Naive thymus-derived CD4-positive, alpha-beta T cell (primary cell): Measurements from ENCODE around the gene PIM1. TPM values are rescaled to one million over a fixed set of nuclear protein-coding genes. Genes with fewer than 3 reads are reported as not detected.
"Not testable (repeated sequence)": the region's sequence is repeated elsewhere in the genome, so short reads cannot be mapped to it uniquely, and the experiment has no call there.

Source experiments
- ATAC-seq: fragments of 150-1000 bp; cut with Tn5 transposase; 2 replicates; pipeline ENCODE4 v1.10.0; 2021; ENCODE audit warnings: mild to moderate bottlenecking, moderate library complexity
- CTCF ChIA-PET: fragments of 350-600 bp; sonication (Branson Sonifier 250); formaldehyde crosslinking; loops from one replicate; lab custom pipeline; 2021; ENCODE audit warnings: antibody characterized with exemption; lab: Charles Lee
- POLR2A ChIA-PET: fragments of 350-600 bp; sonication (Branson Sonifier 250); formaldehyde crosslinking; loops from one replicate; lab custom pipeline; 2021; ENCODE audit warnings: antibody characterized with exemption, inconsistent platforms; lab: Charles Lee
- DNase-seq, 9 donors: peaks; one replicate each; pipeline versions ENCODE4 v3.0.0 to v3.0.0-alpha.2; 2020 to 2022; ENCODE audit warnings: mixed read lengths in 1 of 9
- H3K27ac ChIP-seq: one replicate; pipeline ENCODE4 v1.7.0; 2013; ENCODE audit warnings: mild to moderate bottlenecking, low read depth, low read length, moderate library complexity
- H3K27me3 ChIP-seq, 2 donors: one replicate each; pipeline ENCODE4 v1.7.0; 2013; ENCODE audit warnings: low read length in 2 of 2, mild to moderate bottlenecking in 2 of 2, moderate library complexity in 2 of 2; ENCODE audit not compliant: control insufficient read depth in 2 of 2, insufficient read depth in 2 of 2
- H3K36me3 ChIP-seq, 3 experiments: 1 replicate in 2 of 3; 2 replicates in 1 of 3; pipeline ENCODE4 v1.7.0; 2013; ENCODE audit warnings: low read length in 3 of 3, mild to moderate bottlenecking in 3 of 3, moderate library complexity in 1 of 3; ENCODE audit not compliant: insufficient read depth in 3 of 3, control insufficient read depth in 2 of 3
- H3K4me1 ChIP-seq, 2 donors: one replicate each; pipeline ENCODE4 v1.7.0; 2013; ENCODE audit warnings: low read length in 2 of 2, mild to moderate bottlenecking in 2 of 2, moderate library complexity in 1 of 2; ENCODE audit not compliant: control insufficient read depth in 2 of 2, insufficient read depth in 2 of 2
- H3K4me3 ChIP-seq: 2 replicates; pipeline ENCODE4 v1.7.0; 2013; ENCODE audit warnings: mild to moderate bottlenecking, low read length
- H3K9me3 ChIP-seq, 3 experiments: 1 replicate in 2 of 3; 2 replicates in 1 of 3; pipeline ENCODE4 v1.7.0; 2013; ENCODE audit warnings: low read length in 3 of 3; ENCODE audit not compliant: control insufficient read depth in 2 of 3
- H3K27ac Mint-ChIP-seq, 9 donors: one replicate each; pipeline ENCODE4 v1.8.0; 2020 to 2022; ENCODE audit warnings: mixed read lengths in 9 of 9, mild to moderate bottlenecking in 8 of 9, moderate library complexity in 5 of 9, inconsistent platforms in 2 of 9
- H3K27me3 Mint-ChIP-seq, 5 donors: one replicate each; pipeline ENCODE4 v1.8.0; 2021 to 2022; ENCODE audit warnings: mixed read lengths in 5 of 5, mild to moderate bottlenecking in 1 of 5
- H3K36me3 Mint-ChIP-seq, 5 donors: one replicate each; pipeline ENCODE4 v1.8.0; 2020 to 2022; ENCODE audit warnings: mixed read lengths in 5 of 5, mild to moderate bottlenecking in 3 of 5, inconsistent platforms in 1 of 5
- H3K4me1 Mint-ChIP-seq, 7 donors: one replicate each; pipeline ENCODE4 v1.8.0; 2020 to 2022; ENCODE audit warnings: mixed read lengths in 7 of 7, mild to moderate bottlenecking in 3 of 7, inconsistent platforms in 1 of 7
- H3K4me3 Mint-ChIP-seq, 10 donors: one replicate each; pipeline ENCODE4 v1.8.0; 2020 to 2022; ENCODE audit warnings: mild to moderate bottlenecking in 10 of 10, mixed read lengths in 10 of 10, moderate library complexity in 6 of 10, inconsistent platforms in 2 of 10
- H3K9me3 Mint-ChIP-seq, 11 donors: one replicate each; pipeline ENCODE4 v1.8.0; 2020 to 2022; ENCODE audit warnings: mixed read lengths in 11 of 11, mild to moderate bottlenecking in 4 of 11, inconsistent platforms in 1 of 11, moderate library complexity in 1 of 11
- intact Hi-C, 2 donors: fragments of 100-400 bp; cut with micrococcal nuclease; formaldehyde crosslinking; loops; one replicate each; pipeline ENCODE4 v1.15.1; 2023
- polyA plus RNA-seq, 2 donors: library from polyadenylated mRNA; unstranded; fragments of 300-500 nt; fragmentation: Illumina TruSeq; gene quantifications; one replicate each; pipeline ENCODE4 v1.2.3, GENCODE V29; 2021
- total RNA-seq, 6 experiments: library from RNA in 5 of 6; stranded (reverse) in 5 of 6; gene quantifications; 1 replicate in 5 of 6; 2 replicates in 1 of 6; pipeline ENCODE4 v1.2.3 and lab custom pipeline; 2021 to 2026

Gene PIM1
- total and polyA plus RNA-seq, 7 experiments from 2014 or later, result 100 to 550 (median 244) TPM

DNA sequence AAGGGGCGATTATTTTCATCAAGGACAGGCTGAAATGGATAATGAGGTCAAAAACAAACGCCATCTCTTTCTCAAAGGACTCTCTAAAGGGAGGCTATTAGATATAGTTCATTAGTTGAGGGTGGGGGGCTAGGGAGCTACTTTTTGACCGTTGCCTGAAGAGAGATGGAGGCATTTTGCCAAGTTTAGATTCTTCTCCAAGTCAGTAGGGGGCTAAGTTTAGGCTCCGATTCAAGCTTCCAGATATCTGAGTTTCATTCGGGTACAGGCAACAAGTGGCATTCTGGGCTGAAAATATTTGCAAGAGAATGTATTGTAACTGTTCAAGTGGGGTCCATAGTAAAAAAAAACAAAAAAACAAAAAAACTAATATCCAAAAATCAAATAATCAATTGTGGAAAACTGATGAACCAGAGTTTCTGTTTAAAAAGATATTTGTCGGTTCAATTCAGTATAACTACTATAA is 43.4 kb upstream of the PIM1 start:
- no peak overlapping the region for H3K4me3 Mint-ChIP-seq
- CTCF ChIA-PET, result no interaction called here

DNA sequence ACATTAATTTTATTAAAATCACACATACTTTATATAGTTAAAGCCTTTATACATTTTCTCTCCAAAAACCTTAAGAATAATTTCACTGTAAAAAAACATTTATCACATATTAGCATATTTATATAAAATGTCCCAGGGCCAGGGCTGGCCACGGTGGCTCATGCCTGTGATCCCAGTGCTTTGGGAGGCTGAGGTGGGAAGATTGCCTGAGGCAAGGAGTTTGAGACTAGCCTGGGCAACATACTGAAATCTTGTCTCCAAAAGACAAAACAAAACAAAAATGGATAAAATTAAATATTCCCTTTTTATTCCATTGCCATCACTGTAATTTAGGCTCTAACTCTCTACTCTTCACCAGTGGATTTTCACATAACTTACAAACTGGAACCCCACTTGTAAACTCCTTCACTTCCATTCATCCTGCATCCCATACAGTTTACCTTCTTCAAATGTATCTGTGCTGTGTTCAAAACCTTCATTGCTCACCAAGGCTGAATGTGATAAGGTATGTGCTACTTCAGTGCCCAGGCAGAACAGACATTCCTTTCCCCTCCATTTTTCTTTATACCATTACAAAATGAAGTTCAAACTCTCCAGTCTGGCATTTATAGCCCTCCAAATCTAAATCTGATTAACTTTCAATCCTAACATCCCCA is 42.9 kb upstream of the PIM1 start:
- Histone ChIP-seq H3K36me3 (no peaks in the 10 kb centered on the region), H3K27ac (no peak overlapping the region), H3K4me3 (no peak overlapping the region), H3K9me3 (no peaks in the 10 kb centered on the region), H3K4me1 (no peaks in the 10 kb centered on the region), H3K27me3 (no peaks in the 10 kb centered on the region)
- H3K27ac Mint-ChIP-seq, result no peak overlapping the region
- ChIA-PET CTCF (no interaction called here), POLR2A (no interaction called here)
- intact Hi-C loops, result no loop called here
- H3K4me1 Mint-ChIP-seq, result peaks cover 0 to 9% (median 0%) of the 10 kb centered on the region in 7 donors
- H3K4me3 Mint-ChIP-seq, result no peak overlapping the region
- ATAC-seq, result no peak
- peaks cover 0 to 1% (median 0%) of the 10 kb centered on the region in 11 donors for H3K9me3 Mint-ChIP-seq
- no peak for DNase-seq
- H3K36me3 Mint-ChIP-seq, result no peaks in the 10 kb centered on the region
- H3K27me3 Mint-ChIP-seq, result peaks cover 4 to 14% (median 5%) of the 10 kb centered on the region in 5 donors

More for the DNA sequence above, 43.4 kb upstream of the PIM1 start:
- intact Hi-C loops, result no loop called here
- no peaks in the 10 kb centered on the region for H3K4me1 ChIP-seq
- no peak overlapping the region for H3K27ac ChIP-seq
- no peak for DNase-seq
- H3K4me3 ChIP-seq, result no peak overlapping the region
- Mint-ChIP-seq H3K27me3 (peaks cover 4 to 14% (median 5%) of the 10 kb centered on the region in 5 donors), H3K9me3 (peaks cover 0 to 1% (median 0%) of the 10 kb centered on the region in 11 donors), H3K4me1 (peaks cover 0 to 9% (median 0%) of the 10 kb centered on the region in 7 donors), H3K36me3 (no peaks in the 10 kb centered on the region), H3K27ac (no peak overlapping the region)
- H3K9me3 ChIP-seq, result no peaks in the 10 kb centered on the region
- no peak for ATAC-seq
- no peaks in the 10 kb centered on the region for H3K36me3 ChIP-seq
- POLR2A ChIA-PET, result interaction anchor here (0.6 kb wide), 1 partner anchor 10 kb away, joined by 3 read pairs; no protein-coding TSS in a partner anchor
- H3K27me3 ChIP-seq, result no peaks in the 10 kb centered on the region

DNA sequence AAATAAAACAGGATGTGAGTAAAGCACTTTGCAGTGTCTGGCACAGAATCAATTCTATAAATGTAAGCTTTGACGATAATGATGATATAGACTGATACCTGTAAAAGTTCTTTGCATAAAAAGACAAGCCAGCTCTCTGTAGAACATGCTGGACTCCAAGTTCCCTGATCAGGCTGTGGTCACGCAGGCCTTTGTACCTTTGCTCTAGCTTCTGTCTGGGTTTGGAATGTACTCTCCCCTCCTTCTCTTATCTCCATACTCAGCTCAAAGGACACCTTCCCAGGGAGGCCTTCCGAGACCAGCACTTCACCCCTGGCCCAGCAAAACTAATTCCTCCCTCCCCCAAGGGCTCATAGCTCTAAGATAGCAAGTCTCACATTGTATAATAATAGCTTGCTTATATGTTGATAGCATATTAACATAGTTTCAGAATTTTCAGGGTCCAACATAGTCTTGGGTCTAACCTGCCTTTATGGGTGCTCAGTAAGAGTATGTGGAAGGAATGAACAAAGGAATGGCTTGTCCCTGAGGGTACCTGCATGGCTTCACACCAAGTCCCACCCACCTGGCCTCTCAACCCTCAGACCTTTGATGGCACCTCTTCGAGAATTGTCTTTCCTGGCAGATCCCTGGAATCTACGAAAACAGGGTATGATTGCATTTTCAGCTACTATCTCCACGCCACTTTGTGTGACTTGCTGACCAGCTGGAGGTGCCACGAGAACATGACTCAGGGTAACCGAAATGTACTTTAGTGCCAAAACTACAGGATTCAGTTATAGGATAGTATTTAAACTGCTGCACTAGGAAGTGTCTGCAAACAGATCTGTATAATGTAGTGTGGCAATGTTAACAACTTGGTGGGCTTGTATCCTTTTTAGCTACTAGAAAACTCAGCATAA is 41.7 kb upstream of the PIM1 start:
- H3K27ac Mint-ChIP-seq, result peak overlapping the region in 2 of 9 donors; percentile 41 to 69
- CTCF ChIA-PET, result interaction anchor here (1.0 to 1.4 kb wide), 2 partner anchors 76 to 110 kb away, joined by 3 read pairs; no protein-coding TSS in a partner anchor
- Histone ChIP-seq H3K4me3 (no peak overlapping the region), H3K4me1 (no peaks in the 10 kb centered on the region), H3K9me3 (no peaks in the 10 kb centered on the region), H3K27me3 (no peaks in the 10 kb centered on the region), H3K27ac (no peak overlapping the region), H3K36me3 (no peaks in the 10 kb centered on the region)
- POLR2A ChIA-PET, result no interaction called here
- ATAC-seq (no peak), DNase-seq (no peak)
- H3K36me3 Mint-ChIP-seq, result no peaks in the 10 kb centered on the region
- H3K4me1 Mint-ChIP-seq, result peaks cover 0 to 9% (median 0%) of the 10 kb centered on the region in 7 donors
- no peak overlapping the region for H3K4me3 Mint-ChIP-seq
- intact Hi-C loops, result no loop called here
- peaks cover 0 to 11% (median 5%) of the 10 kb centered on the region in 5 donors for H3K27me3 Mint-ChIP-seq
- peaks cover 0 to 1% (median 0%) of the 10 kb centered on the region in 11 donors for H3K9me3 Mint-ChIP-seq

DNA sequence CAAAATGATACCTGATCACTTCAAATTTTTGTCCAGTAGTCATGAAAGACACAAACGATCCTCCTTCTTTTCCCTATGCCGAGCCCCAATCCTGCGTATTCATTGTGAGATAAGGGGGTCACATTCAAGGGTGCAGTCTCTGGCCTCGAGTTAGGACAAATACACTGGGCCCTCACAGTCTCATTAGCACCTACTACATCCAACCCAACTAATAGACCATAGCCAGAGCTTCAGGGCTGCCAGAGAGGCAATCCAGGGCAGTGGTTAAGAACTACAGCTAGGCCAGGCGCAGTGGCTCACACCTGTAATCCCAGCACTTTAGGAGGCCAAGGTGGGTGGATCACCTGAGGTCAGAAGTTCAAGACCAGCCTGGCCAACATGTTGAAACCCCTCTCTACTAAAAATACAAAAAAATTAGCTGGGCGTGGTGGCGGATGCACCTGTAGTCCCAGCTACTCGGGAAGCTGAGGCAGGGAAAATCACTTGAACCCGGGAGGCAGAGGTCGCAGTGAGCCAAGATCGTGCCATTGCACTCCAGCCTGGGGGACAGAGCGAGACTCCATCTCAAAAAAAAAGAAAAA is 41.0 kb upstream of the PIM1 start:
- CTCF ChIA-PET, result interaction anchor here (1.0 to 1.4 kb wide), 2 partner anchors 77 to 110 kb away, joined by 3 read pairs; no protein-coding TSS in a partner anchor
- H3K27me3 Mint-ChIP-seq, result peaks cover 0 to 11% (median 5%) of the 10 kb centered on the region in 5 donors
- H3K36me3 Mint-ChIP-seq, ATAC-seq, H3K4me3 Mint-ChIP-seq, H3K27me3 ChIP-seq, H3K36me3 ChIP-seq, DNase-seq, H3K4me1 Mint-ChIP-seq, H3K4me3 ChIP-seq, H3K9me3 ChIP-seq, H3K27ac Mint-ChIP-seq, intact Hi-C loops, H3K4me1 ChIP-seq, H3K9me3 Mint-ChIP-seq, H3K27ac ChIP-seq, POLR2A ChIA-PET: not testable (repeated sequence)

DNA sequence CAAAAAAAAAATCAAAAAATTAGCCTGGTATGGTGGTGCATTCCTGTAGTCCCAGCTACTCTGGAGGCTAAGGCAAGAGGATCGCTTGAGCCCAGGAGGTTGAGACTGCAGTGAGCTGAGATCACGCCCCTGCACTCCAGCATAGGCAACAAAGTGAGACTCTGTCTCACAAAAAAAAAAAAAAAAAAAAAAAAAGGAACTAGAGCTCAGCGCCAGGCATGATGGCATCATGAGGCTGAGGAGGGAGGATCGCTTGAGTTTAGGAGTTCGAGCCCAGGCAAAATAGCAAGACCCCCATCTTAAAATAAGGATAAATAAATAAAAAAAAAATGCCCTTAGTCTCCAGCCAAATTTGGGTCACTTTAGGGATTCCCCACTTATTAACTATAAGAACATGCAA is 40.4 kb upstream of the PIM1 start:
- H3K27ac ChIP-seq, result no peak overlapping the region
- H3K4me3 Mint-ChIP-seq, result no peak overlapping the region
- peaks cover 0 to 9% of the 10 kb centered on the region in 2 donors for H3K4me1 ChIP-seq
- H3K36me3 ChIP-seq, result no peaks in the 10 kb centered on the region
- H3K9me3 Mint-ChIP-seq, result peaks cover 0 to 1% (median 0%) of the 10 kb centered on the region in 11 donors
- ChIA-PET CTCF (no interaction called here), POLR2A (no interaction called here)
- H3K27me3 Mint-ChIP-seq, result peaks cover 0 to 11% (median 5%) of the 10 kb centered on the region in 5 donors
- ATAC-seq, result no peak
- H3K27me3 ChIP-seq, result no peaks in the 10 kb centered on the region
- DNase-seq, result no peak
- H3K4me3 ChIP-seq, result no peak overlapping the region
- intact Hi-C loops, result no loop called here
- H3K4me1 Mint-ChIP-seq, result peaks cover 0 to 14% (median 0%) of the 10 kb centered on the region in 7 donors
- no peaks in the 10 kb centered on the region for H3K9me3 ChIP-seq
- H3K27ac Mint-ChIP-seq, result no peak overlapping the region
- no peaks in the 10 kb centered on the region for H3K36me3 Mint-ChIP-seq

DNA sequence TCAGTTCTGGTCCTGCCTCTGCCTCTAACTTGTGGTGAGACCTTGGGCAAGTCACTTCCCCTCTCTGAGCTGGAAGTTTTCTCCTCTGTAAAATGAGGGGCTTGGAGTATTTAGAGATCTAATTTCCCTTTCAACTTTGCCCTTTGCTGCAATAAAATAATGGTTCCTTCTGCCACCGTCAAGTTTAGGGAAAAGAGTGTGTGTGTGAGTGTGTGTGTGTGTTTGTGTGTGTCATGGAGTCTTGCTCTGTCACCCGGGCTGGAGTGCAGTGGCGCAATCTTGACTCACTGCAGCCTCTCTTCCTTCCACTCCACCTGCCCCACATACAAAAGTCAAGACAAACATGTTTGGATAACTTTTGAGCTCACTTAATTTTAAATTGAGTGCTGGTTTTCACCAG is 39.2 kb upstream of the PIM1 start:
- Histone ChIP-seq H3K4me1 (peaks cover 0 to 14% of the 10 kb centered on the region in 2 donors), H3K4me3 (no peak overlapping the region), H3K27me3 (no peaks in the 10 kb centered on the region), H3K27ac (no peak overlapping the region), H3K36me3 (no peaks in the 10 kb centered on the region), H3K9me3 (no peaks in the 10 kb centered on the region)
- ATAC-seq (peak; percentile 65), DNase-seq (no peak)
- no peak overlapping the region for H3K4me3 Mint-ChIP-seq
- peaks cover 0 to 1% (median 0%) of the 10 kb centered on the region in 11 donors for H3K9me3 Mint-ChIP-seq
- peaks cover 0 to 17% (median 0%) of the 10 kb centered on the region in 7 donors for H3K4me1 Mint-ChIP-seq
- POLR2A ChIA-PET, result interaction anchor here (1.1 to 1.4 kb wide), 2 partner anchors 39 to 42 kb away, joined by 3 read pairs; partner anchors contain the start of gene PIM1
- peaks cover 0 to 9% (median 5%) of the 10 kb centered on the region in 5 donors for H3K27me3 Mint-ChIP-seq
- intact Hi-C loops, result no loop called here
- H3K27ac Mint-ChIP-seq, result no peak overlapping the region
- H3K36me3 Mint-ChIP-seq, result no peaks in the 10 kb centered on the region
- CTCF ChIA-PET, result no interaction called here
